ENCODE data around the gene BRD7.
A peak's percentile ranks its signal among the peaks of the same experiment; 100 is the strongest.

Gene BRD7

DNA sequence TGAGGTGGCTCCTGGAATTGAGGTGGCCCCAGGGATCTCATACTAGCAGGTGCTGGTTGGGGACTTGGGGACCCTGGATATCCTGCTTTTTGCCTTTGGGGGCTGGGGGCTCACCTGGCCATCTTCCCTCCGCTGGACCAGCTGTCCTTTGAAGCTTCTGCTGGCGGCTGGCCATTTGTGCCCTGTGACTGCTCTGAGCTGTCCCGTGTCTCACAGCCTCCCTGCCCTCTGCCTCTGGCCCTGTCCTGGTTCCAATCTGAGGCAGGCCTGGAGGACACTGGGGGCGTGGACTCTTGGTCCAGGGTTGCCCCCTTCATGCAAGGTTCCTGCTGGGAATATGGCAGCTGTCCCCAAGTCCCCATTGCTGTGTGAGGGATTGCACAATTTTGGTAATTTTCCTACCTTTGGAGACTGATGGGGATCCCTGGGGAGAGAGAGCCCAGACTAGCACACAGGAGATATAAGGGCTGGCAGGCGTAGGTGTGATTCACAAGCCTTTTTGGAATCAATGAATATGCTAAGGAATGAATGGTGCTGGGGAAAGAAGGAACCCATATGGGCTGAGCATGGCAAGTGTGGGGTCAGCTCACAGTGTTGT is 83.3 kb downstream of the BRD7 start:
- no peak for DNase-seq

DNA sequence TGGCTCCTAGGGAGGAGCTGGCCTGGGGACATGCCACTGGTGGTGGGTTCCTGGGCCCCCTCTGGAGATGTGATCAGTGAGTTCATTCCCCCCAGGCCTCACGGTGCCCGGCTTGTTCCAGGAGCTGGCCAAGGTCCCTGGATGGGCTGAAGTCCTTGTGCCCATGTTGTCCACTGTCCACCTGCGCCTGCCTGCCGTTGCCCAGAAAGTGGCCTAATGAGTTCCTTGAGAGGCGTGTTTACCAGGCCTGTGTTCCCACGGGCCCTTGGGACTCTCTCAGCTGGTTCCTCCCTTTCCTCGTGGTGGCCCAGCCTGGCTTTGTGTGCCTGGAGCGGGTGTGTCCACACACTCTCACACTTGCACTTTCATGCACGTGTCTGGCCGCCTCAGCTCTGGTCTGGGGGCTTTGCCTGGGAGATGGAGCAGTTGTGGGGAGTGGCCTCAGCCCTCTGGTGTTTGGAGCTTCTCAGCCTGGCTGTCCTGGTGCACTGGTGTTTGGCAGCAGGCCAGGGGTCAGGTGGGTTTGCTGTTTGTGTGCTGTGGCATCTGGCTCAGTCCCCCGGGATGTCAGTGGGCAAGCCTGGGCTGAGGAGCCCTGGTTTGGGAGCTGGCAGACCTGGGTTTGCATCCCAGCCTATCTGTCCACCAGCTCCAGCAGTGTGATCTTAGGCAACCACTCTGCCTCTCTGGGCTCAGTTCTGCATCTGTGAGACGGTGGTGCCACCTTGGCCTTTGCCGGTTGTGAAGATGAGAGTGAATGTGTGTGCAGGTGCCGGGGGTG is 84.5 kb downstream of the BRD7 start:
- no peak for DNase-seq

DNA sequence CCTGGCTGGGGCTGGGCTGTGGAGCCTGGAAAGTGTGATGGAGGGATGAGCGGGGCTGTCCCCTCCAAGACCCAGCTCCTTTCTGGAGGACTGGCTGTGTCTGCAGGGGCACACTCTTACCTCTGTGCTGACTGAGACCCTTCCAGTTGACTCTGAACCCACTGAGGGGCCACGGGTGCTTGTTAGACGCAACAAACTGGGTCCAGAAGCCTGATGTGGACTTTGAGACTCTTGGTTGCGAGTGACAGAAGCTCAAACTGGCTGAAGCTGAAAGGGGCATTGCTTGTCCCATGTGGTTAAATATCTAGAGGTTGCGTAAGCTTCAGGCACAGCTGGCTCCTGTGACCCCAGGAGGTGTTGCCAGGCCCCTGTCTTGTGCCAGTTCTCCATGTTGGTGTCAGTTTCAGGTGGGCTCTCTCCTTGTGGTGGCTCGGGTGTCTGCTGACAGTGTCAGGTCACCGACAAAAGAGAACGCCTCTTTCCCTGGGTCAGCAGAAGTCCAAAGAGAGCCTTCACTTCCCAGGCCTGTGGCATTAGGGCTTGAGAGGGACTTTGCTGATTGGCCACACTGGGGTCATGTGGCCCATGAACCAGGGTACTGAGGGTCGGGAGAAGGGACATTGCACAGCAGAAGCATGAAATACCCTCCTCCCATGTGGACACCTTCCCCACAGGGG is 85.7 kb downstream of the BRD7 start:
- DNase-seq: no peak

DNA sequence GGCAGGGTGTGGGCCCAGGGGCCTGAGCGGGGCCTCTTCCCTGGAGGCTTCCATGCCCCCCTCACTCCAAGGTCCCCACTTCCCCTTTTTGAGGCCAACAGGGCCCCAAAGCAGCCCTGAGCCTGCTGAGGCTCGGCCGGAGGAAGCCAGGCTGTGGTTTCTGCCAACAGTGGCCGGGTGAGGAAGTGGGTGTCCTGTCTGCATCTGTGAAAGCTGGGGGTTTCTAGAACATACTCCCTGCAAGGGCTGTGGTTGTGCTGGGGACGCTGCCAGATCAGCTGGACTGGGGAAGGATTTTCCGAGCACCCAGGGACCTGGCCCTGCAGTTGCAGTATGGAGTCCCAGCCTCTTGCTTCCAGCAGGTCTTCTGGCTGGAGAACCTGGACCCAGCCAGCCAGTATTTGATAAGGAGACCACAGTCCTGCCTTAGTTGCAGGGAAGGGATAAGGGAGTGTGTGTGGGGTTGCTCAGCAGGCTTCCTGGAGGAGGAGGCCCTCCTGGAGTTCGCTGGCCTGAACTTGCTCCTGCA is 86.7 kb downstream of the BRD7 start:
- DNase-seq: peak; percentile 74

DNA sequence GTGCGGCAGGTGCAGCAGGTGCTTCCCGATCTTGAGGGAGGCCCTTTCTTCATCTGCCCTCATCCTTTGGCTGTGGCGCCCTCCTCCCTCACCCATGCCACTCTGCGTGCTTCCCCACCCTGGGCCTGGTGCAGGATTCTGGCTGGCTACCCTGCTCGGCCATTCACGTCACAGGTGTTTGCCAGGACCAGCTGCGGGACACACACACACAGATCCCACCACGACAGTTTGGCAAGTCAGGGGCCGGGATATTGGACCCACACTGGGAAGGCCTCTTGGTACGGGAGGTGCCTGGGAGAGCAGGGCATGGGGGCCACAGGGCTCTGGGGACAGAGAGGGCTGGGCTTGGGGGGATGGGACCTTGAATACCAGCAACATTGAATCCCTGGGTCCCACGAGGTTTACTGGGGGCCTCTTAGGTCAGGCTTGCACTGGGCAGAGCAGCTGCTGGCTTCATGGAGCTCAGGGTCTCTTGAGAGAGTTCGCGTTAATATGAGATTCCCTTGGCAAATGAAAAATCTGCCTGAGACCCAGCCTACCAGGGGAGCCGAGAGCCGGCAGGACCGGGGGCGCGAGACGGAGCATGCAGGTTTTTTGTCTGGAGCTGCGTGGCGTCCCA is 87.3 kb downstream of the BRD7 start:
- DNase-seq: no peak

DNA sequence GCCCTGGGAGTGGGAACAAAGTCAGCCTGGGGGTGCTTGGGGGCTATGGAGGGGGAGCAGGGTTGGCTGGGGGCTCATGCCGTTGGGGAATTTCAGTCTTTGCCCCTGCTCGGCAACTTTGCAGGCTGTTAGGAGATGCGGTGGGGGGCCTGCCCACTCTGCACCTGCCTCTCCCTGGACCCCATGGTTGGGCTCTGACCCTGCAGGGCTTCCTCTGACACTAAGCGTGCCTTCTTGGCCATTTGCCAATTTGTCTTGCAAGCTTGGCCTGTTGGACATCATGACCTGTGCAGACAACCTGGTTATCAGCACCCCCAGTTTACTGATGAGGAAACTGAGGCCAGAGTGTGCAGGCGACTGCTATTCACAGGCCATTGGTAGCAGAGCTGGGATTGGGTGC is 87.9 kb downstream of the BRD7 start:
- no peak for DNase-seq

DNA sequence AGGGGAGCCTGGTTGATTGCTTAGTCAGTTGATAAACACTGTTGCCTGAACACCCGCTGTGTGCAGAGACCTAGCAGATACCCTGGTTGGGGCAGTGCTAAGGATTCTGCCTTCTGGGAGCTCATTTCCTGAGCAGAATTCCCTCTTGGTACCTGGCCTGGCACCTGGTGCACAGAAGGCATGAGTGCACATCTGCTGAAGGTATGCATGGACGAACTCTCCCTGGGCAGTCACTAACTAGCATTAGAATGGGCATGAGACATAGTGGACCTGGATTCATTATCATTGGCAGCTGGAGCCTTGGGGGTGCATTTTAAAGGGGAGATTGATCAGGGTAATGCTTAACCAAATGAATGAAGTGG is 89.3 kb downstream of the BRD7 start:
- DNase-seq: no peak

DNA sequence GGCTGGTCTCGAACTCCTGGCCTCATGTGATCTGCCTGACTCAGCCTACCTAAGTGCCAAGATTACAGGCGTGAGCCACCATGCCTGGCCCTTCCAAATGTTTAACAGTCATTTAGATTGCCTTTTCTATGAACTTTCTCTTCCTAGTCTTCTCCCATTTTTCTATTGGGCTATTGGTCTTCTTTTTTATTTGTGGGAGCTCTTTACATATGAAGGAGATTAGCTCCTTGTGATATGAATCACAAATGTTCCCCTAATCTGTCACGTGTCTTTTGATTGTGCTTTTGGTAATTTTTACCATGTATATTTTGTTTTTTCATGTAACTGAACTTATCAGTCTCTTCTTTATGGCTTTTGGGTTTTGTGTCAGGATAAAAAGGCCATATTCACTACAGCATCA is 90.5 kb downstream of the BRD7 start:
- no peak for DNase-seq

DNA sequence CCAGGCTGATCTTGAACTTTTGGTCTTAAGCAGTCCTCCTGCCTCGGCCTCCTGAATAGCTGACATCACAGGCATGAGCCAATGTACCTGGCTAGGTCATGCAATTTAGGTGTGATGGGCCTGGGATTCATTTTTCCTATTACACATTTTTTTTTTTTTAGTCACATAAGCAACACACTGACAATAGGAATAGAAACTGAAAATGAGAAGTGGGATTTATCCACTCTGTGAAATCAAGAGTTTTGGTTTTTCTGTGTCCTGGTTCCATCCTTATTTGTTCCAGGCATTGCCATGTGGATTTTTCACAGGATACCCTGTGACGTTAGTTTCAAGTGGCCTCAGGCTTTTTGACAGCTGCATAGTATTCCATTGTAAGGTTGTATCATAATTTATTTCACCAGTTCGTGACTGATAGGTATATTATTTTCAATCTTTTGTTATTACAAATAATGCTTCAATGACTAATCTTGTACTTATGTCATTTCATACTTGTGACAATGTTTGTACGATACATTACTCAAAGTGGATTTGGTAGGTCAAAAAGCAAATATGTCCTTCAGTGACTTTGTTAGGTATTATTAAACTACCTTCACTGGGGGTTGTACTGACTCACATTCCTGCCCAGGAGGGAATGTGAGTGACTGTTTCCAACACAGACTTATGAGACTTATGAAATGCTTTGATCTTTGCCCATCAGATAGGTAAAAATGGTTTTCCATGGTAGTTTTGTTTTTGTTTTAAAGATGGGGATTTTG is 91.8 kb downstream of the BRD7 start:
- no peak for DNase-seq

DNA sequence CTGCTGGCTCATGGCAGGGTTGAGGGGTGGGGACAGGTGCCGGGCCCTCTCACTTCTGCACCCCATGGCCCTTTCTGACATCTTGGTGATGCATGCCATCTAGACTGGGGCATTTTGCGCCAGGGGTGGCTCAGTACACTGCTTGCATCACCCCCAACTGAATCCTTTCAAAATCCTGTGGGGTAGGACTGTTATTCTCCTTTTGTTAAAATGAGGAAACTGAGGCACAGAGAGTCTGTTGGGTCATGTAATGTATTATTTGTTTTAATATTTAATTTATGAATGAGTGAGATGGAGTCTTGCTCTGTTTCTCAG is 92.5 kb downstream of the BRD7 start:
- no peak for DNase-seq

DNA sequence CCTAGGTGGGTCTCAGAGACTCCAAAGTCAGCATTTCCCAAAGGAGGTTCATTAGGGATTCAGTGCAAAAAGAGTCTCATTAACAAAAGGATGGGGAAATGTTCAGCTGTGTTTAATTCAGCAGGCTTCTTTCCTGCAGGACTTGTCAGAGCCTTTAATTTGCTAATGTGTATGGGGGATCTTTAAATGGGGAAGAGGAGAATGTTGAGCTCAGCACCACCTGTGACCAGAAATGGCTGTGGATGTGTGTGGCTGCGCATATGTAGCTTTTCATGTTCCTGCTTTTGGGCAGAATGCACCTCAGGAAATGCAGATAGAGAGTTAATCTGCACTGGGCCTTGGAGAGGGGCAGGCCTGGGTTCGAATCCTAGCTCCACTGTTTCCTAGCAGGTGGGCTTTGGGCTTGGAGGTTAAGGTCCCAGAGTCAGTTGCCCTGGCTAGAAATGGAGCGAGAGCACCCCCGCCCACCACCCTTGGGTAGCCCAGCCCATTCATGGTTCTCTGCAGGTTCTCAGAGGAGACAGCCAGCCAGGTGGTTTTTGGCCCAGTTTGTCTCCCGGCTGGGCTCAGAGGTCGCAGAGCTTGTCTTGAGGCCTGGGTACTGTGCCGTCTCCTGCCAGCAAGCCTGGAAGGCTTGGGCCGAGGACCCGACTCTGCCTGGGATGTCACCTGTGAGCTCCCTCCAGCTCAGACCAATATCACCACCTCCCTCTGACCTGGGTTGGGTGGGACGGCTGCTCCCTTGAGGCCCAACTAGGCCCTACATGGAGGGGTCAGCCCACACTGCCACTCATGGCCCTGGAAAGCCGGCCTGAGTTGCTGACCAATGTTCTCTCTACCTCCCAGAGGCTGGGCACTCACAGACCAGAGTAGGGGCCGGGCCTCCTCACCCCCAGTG is 93.1 kb downstream of the BRD7 start:
- DNase-seq: no peak

DNA sequence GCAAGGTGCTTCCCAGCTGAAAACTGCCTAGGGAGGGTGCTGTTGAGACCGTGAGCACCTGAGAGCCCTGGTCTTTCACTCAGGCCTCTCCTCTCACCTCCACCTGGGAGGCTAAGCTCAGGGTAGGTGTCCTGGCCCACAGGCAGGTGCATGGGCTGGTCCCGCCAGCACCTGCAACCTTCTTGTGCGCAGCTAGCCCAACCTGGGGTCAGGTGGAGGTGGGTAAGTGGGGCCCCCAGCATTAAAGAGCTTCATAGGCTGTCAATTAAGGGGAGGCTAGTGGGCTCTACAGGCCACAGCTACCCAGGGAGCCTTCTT is 93.7 kb downstream of the BRD7 start:
- DNase-seq: no peak

DNA sequence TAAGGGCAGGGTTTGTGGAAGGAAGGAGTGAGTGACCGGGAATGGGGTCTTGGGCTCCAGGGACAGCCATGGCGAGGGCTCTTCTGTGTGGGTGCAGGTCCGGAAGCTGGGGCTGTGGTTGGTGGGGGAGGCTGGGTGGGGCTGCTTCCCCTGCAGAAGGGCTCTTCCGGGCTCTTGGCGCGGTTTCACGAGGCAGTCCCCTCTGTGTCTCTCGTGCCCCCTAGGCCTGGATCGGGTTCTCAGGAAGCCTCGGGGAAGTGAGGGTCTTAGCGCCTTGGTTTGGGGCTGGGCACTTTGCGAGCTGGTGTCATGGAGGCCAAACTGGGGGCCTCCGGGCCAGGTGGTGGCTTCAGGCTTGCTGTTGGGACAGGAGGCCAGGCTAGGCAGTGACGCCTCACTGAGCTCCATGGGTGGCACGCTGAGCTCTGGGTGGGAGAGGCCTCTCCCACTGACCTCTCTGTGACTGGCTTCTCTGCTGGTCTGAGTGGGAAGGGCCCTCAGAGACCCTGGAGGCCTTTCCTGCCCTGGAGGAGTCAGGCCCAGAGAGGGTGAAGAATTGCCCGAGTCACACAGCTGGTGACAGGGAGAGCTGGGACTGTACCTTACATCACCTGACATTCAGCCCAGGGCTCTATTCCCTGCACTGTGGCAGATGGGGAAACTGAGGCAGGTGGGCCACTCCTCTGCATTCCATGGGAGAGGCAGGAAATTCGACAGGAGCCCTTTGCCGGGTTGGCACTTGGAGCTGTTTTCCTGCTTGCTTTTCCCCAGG is 94.3 kb downstream of the BRD7 start:
- DNase-seq: peak; percentile 67

DNA sequence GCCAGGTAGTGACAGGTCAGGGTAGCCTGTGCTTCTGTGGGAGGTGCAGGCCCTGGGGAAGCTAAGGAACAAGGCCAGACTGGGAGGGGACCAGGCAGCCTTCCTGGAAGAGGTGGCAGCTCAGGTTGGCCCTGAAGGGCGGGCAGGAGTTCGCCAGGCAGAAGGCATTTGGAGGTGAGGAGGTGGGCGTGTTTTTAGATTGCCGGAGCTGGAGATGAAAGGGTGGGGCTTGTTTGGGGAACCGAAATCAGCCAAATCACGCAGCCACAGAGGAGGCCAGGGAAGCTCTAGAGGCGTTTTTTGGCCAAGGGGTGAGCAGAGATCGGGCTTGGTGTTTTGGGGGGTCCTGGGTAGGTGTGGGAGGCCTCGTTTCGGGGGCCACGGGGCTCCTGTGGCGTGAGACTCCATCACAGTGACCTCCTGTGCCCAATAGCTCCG is 94.9 kb downstream of the BRD7 start:
- peak; percentile 40 for DNase-seq

DNA sequence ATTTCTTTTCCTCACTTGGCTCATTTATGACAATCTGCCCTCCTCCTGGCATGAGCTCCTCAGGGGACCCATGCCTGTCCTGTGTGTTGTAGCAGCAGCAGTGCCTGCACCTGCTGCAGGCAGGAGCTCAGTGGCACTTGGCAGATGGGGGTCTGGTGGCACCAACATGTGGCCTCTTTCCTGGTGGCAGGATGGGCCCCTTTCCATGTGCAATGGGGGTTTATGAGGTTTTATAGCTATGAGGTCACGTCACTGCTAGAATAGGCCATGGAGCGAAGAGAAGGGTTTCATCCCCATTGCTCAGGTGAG is 95.5 kb downstream of the BRD7 start:
- DNase-seq: no peak

DNA sequence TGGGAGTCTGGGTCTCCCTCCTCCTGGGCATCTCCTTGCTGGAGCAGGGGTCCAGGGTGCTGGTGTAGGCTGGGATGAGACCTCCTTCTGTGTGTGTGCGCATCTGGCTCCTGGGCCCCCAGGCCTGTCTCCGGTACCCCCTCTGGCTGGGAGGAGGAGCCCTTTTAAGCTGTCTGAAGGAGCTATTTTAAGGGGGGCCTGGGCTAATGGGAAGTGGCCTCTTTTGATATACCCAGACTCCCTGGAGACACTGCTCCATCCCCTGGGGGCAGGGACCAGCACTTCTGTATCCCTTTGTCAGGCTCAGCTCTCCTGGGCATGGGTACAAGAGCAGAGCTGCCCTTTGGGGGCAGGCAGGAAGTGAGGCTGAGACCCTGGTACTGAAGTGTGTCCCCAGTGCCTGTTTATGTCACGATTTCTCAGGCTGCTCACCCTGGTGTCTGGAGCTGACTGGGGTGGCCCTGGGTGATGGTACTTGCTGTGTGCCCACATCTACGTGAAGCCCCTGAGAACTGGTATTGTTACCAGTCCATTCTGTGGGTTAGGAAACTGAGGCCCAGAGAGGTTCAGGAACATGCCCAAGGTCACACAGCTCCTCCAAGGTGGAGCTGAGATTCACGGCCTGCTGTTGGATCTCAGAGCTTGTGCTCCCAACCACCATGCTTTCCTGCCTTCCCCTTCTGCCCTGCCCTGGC is 96.0 kb downstream of the BRD7 start:
- no peak for DNase-seq

DNA sequence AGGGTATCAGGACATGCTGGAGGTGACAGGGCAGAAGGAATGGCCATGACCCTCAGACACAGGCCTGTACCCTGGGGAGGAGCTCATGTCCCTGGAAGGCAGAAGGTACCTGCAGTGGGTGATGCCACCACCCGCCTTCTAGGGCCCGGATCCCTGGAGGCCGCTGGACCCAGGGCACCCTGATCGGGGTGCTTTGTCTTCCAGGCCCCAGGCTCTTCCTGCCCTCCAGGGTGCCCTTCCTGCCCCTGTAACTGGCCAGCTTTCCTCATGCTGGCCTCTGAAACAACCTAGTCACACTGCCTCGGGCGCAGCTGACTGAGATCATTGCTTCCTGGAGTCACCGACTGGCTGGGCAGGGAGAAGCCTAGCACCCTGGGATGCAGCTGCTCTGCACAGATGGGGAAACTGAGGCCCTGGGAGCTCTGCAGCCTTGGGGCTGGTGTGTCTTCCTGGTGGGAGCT is 96.6 kb downstream of the BRD7 start:
- DNase-seq: no peak

DNA sequence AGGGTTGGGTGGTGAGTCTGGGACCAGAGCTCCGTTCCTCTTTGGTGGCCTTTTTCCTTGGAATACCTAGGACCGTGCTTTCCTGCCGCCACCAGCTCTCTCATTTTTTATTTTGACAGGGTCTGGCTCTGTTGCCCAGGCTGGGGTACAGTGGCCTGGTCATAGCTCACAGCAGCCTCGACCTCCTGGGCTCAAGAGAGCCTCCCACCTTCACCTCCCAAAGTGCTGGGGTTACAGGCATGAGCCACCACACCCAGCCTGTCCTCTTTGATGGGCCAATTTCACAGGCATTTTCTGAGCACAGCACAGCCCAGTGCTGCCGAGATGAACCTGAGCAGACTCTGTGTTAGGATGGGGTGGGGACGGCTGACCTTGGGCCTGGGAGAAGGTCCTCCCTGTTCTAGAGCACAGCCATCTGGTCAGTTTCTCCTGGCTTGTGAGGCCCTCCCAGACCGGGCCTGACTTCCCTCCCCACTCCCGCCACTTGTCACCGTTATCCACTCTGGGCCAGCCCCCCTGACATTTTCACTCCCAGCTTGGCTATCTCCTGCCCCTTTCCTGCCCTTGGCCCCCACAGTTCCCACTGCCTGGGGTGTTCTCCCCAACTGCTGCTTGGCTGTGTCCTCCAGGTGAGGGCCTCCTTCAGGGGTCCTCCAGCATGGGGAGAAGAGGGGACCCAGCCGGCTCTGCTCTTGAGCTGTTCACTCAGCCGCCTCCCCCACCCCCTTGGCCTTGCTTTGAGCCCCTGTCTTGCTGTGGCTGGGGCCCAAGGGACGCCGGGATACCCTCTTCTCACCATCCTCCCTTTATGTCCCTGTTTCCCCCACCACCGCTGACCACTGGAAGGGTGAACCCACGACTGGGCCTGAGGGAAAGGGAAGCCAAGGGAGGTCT is 97.4 kb downstream of the BRD7 start:
- DNase-seq: no peak

DNA sequence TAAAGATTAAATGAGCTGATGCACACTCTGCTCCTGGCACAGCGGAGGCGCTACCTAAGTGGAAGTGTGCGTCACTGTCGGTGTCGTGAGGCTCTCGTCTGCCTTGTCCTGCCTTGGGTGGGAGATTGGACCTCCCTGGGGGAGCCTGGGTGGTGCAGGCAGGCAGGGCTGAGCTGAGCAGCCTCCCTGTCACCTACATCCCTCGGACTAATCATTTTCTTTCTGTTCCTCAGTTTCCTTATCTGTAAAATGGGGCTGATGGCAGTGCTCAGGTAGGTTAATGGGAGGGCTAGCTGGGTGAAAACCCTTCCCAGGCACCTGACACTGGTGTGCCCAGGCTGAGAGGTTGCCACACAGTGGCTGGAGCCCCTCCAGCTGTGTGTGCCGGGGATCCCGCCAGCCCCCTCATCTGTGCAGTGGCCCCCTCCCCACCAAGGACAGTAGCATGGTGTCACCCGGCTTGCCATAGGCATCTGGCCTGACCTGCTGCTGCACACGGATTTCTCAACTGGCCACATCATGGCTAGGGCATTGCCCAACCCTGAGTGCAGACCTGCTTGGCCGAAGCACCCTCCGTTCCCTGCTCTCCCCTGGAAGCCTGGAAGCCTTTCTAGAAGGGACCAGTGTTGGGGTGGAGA is 98.2 kb downstream of the BRD7 start:
- DNase-seq: no peak
